GM10248 (cell line): Measurements from ENCODE around the gene STX7.

Experiments
- CTCF ChIA-PET: fragments of 300-600 bp; sonication (Branson Sonifier 250); formaldehyde crosslinking; extraction: SDS; loops from one replicate; lab custom pipeline; 2021; ENCODE audit warnings: antibody characterized with exemption; lab: Yijun Ruan, JAX
- POLR2A ChIA-PET: fragments of 350-650 bp; sonication (Branson Sonifier 250); formaldehyde crosslinking; extraction: SDS; loops from one replicate; lab custom pipeline; 2020; ENCODE audit warnings: antibody characterized with exemption; lab: Yijun Ruan, JAX
- DNase-seq: peaks from one replicate; pipeline ENCODE4 v3.0.0; 2012; ENCODE audit errors: extremely low spot score
- TF ChIP-seq, protein P1 (sequence below): IDR thresholded peaks from 2 replicates; pipeline ENCODE4 v1.5.1; 2012; ENCODE audit warnings: mild to moderate bottlenecking, low read depth; ENCODE audit errors: extremely low read depth, missing control alignments, control extremely low read depth

STX7 gene

DNA sequence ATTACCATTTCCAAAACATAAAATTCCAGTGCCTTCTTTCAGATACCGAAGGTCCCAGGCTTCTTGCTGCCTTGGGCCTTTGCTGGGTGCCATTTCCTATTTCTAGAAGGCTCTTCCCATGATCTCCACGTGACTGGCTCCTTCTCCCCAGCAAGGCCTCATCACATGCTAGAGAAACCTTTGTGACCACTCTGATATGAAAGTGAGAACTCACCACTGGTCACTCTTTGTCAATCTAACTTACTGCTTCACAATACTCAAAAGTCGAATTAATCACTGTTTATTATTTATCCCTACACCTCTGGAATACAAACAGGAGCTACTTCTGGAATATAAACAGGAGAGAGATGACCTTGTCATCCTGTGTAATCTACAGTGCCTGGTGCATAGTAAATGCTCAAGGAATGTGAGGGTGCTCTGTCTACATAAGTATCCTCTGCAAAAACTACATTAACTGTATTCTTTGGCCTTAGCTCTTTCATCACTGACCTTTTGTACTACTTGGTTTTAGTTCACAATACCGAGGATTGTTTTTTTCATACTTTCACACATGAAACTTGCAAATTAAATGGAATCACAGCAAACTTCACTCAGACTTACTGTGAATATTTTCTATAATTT is 1.6 kb downstream of the STX7 start:
- ChIA-PET POLR2A (no interaction called here), CTCF (interaction anchor here (1.2 kb wide), 1 partner anchor 232 kb away, joined by 4 read pairs; no protein-coding TSS in a partner anchor)
- DNase-seq = no peak
- TF ChIP-seq, protein P1, sequence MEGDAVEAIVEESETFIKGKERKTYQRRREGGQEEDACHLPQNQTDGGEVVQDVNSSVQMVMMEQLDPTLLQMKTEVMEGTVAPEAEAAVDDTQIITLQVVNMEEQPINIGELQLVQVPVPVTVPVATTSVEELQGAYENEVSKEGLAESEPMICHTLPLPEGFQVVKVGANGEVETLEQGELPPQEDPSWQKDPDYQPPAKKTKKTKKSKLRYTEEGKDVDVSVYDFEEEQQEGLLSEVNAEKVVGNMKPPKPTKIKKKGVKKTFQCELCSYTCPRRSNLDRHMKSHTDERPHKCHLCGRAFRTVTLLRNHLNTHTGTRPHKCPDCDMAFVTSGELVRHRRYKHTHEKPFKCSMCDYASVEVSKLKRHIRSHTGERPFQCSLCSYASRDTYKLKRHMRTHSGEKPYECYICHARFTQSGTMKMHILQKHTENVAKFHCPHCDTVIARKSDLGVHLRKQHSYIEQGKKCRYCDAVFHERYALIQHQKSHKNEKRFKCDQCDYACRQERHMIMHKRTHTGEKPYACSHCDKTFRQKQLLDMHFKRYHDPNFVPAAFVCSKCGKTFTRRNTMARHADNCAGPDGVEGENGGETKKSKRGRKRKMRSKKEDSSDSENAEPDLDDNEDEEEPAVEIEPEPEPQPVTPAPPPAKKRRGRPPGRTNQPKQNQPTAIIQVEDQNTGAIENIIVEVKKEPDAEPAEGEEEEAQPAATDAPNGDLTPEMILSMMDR = no peak

DNA sequence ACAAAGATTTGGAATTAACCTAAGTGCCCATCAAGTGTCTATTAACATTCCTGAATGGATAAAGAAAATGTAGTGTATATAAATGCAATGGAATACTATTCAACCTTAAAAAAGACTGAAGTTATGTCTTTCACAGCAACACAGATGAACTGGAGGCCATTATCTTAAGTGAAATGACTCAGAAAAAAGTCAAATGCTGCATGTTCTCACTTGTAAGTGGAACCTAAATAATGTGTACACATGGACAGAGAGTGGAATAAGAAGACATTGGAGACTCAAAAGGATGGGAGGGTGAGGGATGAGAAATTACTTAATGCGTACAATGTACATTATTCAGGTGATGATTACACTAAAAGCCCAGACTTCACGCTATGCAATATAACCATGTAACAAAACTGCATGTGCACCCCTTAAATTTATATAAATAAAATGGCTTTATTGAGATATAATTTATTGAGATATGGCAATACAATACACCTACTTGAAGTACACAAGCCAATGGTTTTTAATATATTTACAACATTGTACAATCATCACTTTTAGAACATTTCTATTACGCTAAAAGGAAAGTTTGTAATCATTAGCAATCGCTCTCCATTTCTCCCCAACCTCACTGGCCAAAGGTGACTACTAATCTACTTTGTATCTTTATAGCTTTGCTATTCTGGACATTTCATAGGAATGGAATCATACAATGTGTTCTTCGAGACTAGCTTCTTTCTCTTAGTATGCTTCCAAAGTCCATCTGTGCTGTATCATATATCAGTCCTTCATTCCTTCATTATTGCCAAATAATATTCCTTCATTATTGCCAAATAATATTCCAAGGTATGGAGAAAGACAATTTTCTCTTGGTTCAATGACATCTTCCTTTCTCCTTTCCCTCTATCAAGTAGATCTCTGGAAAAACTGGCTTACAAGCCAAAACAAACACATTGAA is 5.8 kb downstream of the STX7 start:
- CTCF ChIA-PET = interaction anchor here (1.0 to 1.1 kb wide), 2 partner anchors 12 to 206 kb away, joined by 3 read pairs; no protein-coding TSS in a partner anchor

DNA sequence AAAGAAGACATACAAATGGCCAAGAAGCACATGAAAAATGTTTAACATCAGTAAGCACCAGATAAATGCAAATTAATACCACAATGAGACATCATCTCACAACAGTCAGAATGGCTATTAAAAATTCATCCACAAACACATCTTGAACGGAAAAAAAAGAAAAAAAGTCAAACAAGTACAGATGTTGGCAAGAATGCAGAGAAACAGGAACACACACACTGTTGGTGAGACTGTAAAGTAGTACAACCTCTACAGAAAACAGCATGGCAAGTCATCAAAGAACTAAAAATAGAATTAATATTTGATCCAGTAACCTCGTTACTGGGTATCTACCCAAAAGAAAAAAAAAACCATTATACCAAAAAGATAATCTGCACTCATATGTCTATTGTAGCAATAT is 6.5 kb downstream of the STX7 start:
- ChIA-PET CTCF (no interaction called here), POLR2A (no interaction called here)
- DNase-seq = no peak
- TF ChIP-seq, protein P1 = no peak

More for the DNA sequence above, 5.8 kb downstream of the STX7 start:
- POLR2A ChIA-PET = no interaction called here
- DNase-seq = no peak
- TF ChIP-seq, protein P1 = no peak

DNA sequence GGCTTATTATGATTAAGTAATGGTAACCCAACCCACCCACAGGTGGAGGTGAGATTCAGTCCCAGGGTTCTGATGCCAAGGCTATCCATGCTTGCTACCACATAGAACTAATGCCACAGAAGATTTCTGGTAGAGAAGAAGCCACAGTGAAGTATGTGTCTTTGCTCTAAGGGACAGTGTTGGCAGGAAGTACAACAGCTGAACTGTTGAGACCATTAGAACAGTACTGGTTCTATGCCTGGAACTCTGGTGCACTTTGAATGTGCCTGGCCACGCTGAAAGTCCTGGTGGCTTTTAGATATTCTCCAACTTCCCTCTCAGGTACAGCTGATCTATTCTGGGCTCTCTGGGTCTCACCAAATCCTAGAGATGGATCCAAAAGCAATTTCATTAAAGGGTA is 7.8 kb downstream of the STX7 start:
- CTCF ChIA-PET = no interaction called here
- POLR2A ChIA-PET = no interaction called here
- DNase-seq = no peak
- TF ChIP-seq, protein P1 = no peak

DNA sequence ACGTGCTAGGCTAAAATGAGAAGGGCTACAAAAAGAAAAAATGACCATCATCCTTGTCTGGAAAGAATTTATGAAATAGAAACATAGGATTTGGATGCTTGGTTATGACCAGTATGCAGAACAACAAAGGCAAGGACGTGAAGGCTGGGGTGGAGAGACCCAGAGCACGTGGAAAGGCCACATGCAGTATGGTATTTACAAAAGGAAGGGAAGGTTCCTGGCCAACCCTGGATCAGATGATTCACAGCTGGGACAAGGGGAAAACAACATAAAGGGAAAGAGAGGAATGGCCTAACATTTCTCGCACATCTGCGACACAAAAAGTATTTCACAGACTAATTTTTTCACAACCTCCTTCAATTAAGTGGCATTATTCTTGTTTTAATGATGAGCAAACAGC is 8.2 kb downstream of the STX7 start:
- ChIA-PET POLR2A (no interaction called here), CTCF (interaction anchor here (1.0 kb wide), 1 partner anchor 8 kb away, joined by 3 read pairs; no protein-coding TSS in a partner anchor)
- no peak for DNase-seq
- TF ChIP-seq, protein P1 = no peak

DNA sequence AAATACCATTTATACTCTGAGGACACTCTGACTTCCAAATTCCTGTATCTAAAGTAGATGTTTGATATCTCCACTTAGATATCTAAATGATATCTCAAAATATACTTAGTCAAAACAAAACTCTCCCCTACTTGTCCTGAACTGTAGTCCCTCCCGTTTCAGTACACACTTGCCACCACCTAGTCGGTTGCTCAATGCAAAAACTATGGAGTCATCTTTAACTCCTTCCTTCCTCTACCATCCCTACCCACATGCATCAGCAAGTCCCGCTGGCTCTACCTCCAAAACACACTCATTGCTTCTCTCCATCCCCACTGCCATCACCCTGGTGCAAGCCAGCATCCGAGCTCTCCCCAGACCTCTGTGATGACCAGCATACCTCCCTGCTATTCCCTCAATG is 13.2 kb downstream of the STX7 start:
- CTCF ChIA-PET = interaction anchor here (0.9 kb wide), 1 partner anchor 11 kb away, joined by 3 read pairs; no protein-coding TSS in a partner anchor
- TF ChIP-seq, protein P1 = no peak
- no peak for DNase-seq
- POLR2A ChIA-PET = no interaction called here
